ENCODE results near the gene KCNK5. TPM values are rescaled to one million over a fixed set of nuclear protein-coding genes. Genes with fewer than 3 reads are reported as not detected.

KCNK5 gene
- total RNA-seq, 2 donors from 2014 or later: 29.8 to 32.2 TPM

DNA sequence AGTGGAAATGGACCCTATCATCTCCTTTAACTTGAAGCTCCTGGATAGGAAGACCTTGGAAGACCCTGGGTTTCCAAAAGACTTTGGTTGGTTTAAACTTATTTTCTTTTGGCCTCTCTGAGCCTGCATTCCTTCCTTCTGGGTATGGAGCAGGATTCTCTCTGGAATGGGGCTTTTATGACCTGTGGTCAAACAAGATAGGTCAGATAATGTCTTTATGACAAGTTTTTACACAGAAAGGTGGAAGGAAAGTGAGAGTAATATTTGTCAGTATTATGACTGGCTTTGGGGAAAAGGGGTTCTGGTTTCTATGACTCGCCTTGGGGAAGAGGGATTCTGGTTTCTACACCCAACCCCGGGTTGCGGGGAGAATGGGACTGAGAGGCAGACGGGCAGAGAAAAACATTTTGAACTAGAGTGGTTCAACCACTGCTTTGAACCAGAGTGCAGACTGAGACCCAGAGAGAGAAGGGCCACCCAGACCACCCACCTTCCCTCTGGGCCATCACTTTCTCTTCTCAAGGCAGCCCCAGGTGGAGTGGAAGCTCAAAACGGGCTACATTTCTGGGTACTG lies 37.6 kb upstream of the KCNK5 start:
- peaks cover 10% of the 10 kb centered on the region for H3K4me1 Mint-ChIP-seq
- 90 to 100% methylated on average over 2 to 5 of the region's 5 CpGs for WGBS, 2 experiments (ENCODE audit: insufficient coverage in 1 of 2, insufficient read length in 1 of 2)

DNA sequence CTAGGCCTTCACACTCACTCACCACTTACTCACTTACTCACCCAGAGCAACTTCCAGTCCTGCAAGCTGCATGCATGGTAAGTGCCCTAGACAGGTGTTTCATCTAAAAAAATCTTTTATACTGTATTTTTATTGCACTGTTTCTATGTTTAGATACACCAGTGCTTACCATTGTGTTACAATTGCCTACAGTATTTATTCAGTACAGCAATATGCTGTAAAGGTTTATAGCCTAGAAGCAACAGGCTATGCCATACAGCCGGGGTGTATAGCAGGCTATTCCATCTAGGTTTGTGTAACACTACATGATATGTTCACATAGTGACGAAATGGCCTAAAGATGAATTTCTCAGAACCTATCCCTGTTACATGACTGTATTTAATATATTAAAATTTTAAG lies 37.1 kb upstream of the KCNK5 start:
- H3K4me1 ChIP-seq (ENCODE audit: control insufficient read depth, insufficient read depth, low read length): no peaks in the 10 kb centered on the region
- H3K9me3 ChIP-seq (ENCODE audit: control insufficient read depth, low read length): no peaks in the 10 kb centered on the region

More for the DNA sequence above, 37.6 kb upstream of the KCNK5 start:
- no peak for DNase-seq
- Histone ChIP-seq H3K27ac (ENCODE audit: low read depth, low read length) (no peak overlapping the region), H3K27me3 (ENCODE audit: control insufficient read depth, insufficient read depth, low read length, poor library complexity, severe bottlenecking) (no peaks in the 10 kb centered on the region), H3K36me3 (ENCODE audit: control insufficient read depth, insufficient read depth, low read length) (no peaks in the 10 kb centered on the region), H3K9me3 (ENCODE audit: control insufficient read depth, low read length) (no peaks in the 10 kb centered on the region), H3K9ac (ENCODE audit: extremely low read depth, low read length, poor library complexity, severe bottlenecking) (no peak overlapping the region), H3K4me1 (ENCODE audit: control insufficient read depth, insufficient read depth, low read length) (no peaks in the 10 kb centered on the region), H3K4me3 (ENCODE audit: low read length) (no peak overlapping the region)
- Mint-ChIP-seq H3K4me3 (no peak overlapping the region), H3K9me3 (peaks cover 1% of the 10 kb centered on the region), H3K36me3 (ENCODE audit: low read depth) (no peaks in the 10 kb centered on the region), H3K27me3 (ENCODE audit: insufficient read depth) (no peaks in the 10 kb centered on the region), H3K27ac (no peak overlapping the region)
- TF ChIP-seq, protein P1, sequence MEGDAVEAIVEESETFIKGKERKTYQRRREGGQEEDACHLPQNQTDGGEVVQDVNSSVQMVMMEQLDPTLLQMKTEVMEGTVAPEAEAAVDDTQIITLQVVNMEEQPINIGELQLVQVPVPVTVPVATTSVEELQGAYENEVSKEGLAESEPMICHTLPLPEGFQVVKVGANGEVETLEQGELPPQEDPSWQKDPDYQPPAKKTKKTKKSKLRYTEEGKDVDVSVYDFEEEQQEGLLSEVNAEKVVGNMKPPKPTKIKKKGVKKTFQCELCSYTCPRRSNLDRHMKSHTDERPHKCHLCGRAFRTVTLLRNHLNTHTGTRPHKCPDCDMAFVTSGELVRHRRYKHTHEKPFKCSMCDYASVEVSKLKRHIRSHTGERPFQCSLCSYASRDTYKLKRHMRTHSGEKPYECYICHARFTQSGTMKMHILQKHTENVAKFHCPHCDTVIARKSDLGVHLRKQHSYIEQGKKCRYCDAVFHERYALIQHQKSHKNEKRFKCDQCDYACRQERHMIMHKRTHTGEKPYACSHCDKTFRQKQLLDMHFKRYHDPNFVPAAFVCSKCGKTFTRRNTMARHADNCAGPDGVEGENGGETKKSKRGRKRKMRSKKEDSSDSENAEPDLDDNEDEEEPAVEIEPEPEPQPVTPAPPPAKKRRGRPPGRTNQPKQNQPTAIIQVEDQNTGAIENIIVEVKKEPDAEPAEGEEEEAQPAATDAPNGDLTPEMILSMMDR (conservative IDR thresholded peaks at IDR 0.05): no peak

DNA sequence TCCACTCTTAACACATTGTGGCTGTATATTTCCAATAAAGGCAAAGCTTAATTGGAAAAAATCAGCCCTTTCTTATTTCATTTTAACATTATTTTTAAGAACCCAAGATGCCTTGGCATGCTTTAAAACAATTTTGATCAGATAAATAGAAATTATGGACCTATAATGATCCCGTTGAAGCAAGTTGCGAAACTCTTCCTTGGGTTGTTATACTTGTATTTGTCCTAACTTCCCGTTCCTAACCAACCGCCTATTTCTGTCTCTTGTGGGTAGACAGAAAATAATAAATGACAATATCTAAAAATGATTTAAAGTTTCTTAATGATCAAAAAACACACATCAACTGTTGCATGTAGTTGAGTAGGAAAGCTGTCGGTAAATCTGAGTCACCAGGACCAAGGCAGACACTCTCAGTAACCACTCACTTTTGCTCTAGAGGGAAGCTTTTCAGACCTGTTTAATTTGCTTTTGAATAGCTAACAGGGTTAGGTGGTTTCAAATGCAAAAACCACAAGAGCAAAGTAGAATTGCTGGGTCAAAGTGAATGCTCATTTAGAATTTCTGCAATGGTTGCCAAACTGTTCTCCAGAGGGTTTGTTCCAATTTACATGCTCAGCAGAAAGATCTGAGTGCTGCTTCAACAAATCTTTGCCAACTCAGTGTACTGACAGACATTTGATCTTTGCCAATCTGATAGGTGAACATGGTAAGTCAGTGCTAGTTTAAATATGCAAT lies 34.2 kb upstream of the KCNK5 start:
- H3K27me3 ChIP-seq (ENCODE audit: control insufficient read depth, insufficient read depth, low read length, poor library complexity, severe bottlenecking): no peaks in the 10 kb centered on the region
- no peaks in the 10 kb centered on the region for H3K9me3 ChIP-seq (ENCODE audit: control insufficient read depth, low read length)
- H3K27me3 Mint-ChIP-seq (ENCODE audit: insufficient read depth): no peaks in the 10 kb centered on the region
- H3K4me3 Mint-ChIP-seq: no peak overlapping the region
- peaks cover 1% of the 10 kb centered on the region for H3K9me3 Mint-ChIP-seq
- H3K27ac Mint-ChIP-seq: peak overlapping the region; percentile 37
- H3K27ac ChIP-seq (ENCODE audit: low read depth, low read length): no peak overlapping the region
- H3K4me1 ChIP-seq (ENCODE audit: control insufficient read depth, insufficient read depth, low read length): no peaks in the 10 kb centered on the region
- no peaks in the 10 kb centered on the region for H3K36me3 ChIP-seq (ENCODE audit: control insufficient read depth, insufficient read depth, low read length)
- peaks cover 6% of the 10 kb centered on the region for H3K4me1 Mint-ChIP-seq
- no peaks in the 10 kb centered on the region for H3K36me3 Mint-ChIP-seq (ENCODE audit: low read depth)
- TF ChIP-seq, protein P1 (conservative IDR thresholded peaks at IDR 0.05): no peak
- 74% methylated on average over 3 of the region's 5 CpGs; no CpG with 5 or more reads in 1 of the 2 experiments for WGBS, 2 experiments (ENCODE audit: insufficient coverage in 1 of 2, insufficient read length in 1 of 2)
- no peak for DNase-seq
- no peak overlapping the region for H3K4me3 ChIP-seq (ENCODE audit: low read length)
- no peak overlapping the region for H3K9ac ChIP-seq (ENCODE audit: extremely low read depth, low read length, poor library complexity, severe bottlenecking)

More for the DNA sequence above, 37.1 kb upstream of the KCNK5 start:
- Mint-ChIP-seq H3K9me3 (peaks cover 1% of the 10 kb centered on the region), H3K4me3 (no peak overlapping the region), H3K27ac (no peak overlapping the region), H3K27me3 (ENCODE audit: insufficient read depth) (no peaks in the 10 kb centered on the region), H3K4me1 (peaks cover 10% of the 10 kb centered on the region), H3K36me3 (ENCODE audit: low read depth) (no peaks in the 10 kb centered on the region)
- Histone ChIP-seq H3K27me3 (ENCODE audit: control insufficient read depth, insufficient read depth, low read length, poor library complexity, severe bottlenecking) (no peaks in the 10 kb centered on the region), H3K27ac (ENCODE audit: low read depth, low read length) (no peak overlapping the region), H3K9ac (ENCODE audit: extremely low read depth, low read length, poor library complexity, severe bottlenecking) (no peak overlapping the region), H3K36me3 (ENCODE audit: control insufficient read depth, insufficient read depth, low read length) (no peaks in the 10 kb centered on the region), H3K4me3 (ENCODE audit: low read length) (no peak overlapping the region)
- TF ChIP-seq, protein P1 (conservative IDR thresholded peaks at IDR 0.05): no peak
- 97% methylated on average over 2 of the region's 2 CpGs; no CpG with 5 or more reads in 1 of the 2 experiments for WGBS, 2 experiments (ENCODE audit: insufficient coverage in 1 of 2, insufficient read length in 1 of 2)
- DNase-seq: no peak
